ENCODE measurements around the gene GRAMD2A.
A peak's percentile ranks its signal among the peaks of the same experiment; 100 is the strongest.
"Not testable (repeated sequence)": the region's sequence is repeated elsewhere in the genome, so short reads cannot be mapped to it uniquely, and the experiment has no call there.

Gene GRAMD2A

DNA sequence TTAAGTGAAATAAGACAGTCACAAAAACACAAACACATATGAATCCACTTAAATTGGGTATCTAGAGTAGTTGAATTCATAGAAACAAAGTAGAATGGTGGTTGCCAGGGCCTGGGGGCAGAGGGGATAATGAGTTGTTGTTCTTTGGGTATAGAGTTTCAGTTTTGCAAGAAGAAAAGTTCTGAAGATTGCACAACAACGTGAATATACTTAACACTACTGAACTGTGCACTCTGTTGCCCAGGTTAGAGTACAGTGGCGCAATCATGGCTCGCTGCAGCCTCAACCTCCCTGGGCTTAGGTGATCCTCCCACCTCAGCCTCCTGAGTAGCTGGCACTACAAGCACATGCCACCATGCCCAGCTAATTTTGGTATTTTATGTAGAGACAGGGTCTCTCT, 14.9 kb downstream of the GRAMD2A start:
- DNase-seq = no peak

GRCh38 chr15:72182244-72182643, 15.3 kb downstream of the GRAMD2A start:
- no peak for DNase-seq

DNA sequence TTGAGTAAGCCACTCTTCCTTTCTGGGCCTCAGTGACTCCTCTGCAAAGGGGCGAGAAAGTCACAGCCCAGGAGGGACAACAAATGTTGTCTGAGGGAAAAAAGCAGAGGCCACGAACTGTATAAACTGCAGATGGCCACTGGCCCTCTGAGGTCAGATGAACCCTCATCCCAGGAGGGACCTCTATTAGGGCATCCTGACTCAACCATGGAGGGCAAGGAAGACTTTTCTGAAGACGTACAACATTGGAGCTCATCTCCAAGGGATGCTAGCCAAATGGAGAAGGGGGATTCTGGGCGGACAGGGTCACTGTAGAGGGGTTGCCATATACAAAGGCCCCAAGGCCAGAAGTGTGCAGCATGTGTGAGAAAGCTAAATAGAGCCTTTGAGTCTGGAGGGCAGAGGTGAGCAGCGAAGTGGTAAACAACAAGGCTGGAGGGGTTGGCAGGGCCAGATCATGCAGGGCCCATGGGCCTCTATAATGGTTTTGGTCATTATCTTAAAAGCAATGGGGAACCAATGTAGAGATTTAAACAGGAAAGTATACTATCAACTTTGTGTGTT, 16.7 kb downstream of the GRAMD2A start:
- no peak for DNase-seq

DNA sequence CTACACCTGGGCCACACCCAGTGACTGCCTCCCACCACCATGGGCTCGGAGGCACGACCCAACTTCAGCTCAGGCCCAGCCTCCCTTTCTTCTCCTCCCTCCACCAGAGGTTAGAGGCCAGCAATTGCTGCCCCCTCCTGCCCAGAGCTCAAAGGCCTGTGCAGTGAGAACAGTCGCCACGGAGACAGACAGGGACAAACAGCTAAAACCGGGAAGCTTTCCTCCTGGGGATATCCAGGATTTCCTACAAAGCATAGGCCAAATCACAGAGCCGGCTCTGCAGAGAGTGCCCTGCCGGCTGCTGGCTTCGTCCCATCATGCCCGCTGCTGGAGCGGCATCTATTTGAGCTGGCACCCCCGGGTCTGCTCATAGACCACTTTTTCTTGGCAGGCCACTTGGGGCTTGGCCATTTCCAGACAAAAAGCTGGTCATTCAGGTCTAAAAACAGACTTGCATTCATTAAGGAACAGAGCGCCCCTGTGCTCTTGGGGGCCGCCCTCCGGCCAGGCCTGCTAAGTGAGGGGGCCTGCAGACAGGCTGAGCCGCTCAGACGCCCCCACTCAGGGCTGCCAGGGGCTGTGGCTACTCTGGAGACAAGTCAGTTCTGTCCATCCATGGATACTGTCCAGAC, 17.5 kb downstream of the GRAMD2A start:
- no peak for DNase-seq

GRCh38 chr15:72178976-72179585, 18.5 kb downstream of the GRAMD2A start:
- DNase-seq = no peak

DNA sequence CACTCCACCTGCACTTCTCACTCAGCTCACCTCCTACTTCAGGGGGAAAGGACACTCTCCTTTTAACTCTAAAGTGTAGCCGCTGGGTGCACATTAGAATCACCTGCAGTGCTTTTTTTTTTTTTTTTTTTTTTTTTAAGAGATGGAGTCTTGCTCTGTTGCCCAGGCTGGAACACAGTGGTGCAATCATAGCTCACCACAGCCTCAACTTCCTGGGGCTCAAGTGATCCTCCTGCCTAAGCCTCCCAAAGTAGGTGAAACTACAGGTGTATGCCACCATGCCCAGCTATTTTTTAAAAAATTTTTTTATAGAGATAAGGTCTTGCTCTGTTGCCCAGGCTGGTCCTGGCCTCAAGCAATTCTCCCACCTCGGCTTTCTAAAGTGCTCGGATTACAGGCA, 20.8 kb downstream of the GRAMD2A start:
- DNase-seq = no peak

GRCh38 chr15:72176159-72176558, 21.4 kb downstream of the GRAMD2A start:
- DNase-seq = no peak

DNA sequence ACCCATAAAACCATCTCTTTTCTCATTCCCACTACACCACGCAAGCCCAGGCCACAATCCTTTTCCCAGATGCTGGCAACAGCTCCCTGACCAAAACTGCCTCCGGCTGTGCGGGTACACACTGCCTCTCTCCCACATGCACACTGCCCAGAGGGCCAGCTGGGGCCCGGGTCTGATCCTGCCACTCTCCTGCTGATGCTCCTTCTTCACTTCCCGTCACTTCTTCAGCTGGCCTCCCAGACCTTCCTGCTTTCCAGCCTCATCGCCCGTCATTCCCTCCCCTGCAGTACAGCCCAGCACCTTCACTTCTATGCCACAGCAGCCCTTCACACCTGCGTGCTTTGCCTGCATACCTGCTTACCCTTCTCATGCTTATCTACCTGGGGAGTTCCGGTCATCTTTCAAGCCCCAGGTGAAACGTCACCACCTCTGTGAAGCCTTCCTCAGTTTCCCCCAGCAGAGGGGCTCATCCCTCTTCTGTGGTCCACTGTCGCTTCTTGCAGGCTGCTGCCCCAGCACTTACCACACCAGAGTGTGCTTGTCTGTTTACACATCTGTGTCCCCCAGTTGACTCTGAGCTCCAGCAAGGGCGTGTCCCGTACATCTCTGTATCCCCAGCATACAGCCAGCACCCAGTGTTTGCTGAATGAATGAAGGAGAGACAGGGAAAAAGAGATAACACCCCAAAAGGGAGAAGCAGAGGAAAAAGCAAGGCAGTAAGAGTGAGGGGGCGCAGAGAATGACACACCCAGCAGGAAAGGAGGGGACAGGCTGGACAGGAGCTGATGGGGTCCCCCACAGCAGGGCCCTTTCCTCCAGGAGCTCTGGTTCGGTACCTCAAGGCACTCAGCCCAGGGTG, 22.2 kb downstream of the GRAMD2A start:
- no peak for DNase-seq

DNA sequence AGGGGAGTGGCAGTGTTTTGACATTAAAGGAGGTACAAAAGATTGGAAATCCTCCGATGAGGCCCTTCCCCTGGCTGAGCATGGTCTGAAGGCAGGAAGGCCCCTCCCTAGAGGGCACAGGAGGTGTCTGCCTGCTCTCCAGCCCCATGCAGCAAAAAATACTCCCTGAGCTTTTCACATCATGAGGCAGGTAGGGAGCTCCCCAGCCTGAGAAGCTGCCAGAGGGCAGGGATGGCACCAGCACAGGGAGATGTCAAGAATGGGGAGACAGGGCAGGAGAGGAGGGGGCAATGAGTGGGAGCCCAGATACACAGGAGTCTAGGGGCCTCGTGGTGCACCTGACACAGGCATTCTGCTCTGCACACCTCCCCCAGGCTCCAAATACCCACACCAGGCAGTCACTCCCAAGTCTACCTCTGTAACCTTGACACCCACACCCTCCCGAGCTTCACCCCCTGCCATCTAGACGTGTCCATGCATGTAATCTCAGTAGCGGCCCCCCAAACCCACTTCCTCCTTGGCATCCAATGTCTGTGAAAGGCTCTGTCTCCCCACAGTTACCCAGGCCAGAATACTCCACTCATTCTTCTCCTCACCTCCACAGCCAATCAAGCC, 22.9 kb downstream of the GRAMD2A start:
- no peak for DNase-seq

DNA sequence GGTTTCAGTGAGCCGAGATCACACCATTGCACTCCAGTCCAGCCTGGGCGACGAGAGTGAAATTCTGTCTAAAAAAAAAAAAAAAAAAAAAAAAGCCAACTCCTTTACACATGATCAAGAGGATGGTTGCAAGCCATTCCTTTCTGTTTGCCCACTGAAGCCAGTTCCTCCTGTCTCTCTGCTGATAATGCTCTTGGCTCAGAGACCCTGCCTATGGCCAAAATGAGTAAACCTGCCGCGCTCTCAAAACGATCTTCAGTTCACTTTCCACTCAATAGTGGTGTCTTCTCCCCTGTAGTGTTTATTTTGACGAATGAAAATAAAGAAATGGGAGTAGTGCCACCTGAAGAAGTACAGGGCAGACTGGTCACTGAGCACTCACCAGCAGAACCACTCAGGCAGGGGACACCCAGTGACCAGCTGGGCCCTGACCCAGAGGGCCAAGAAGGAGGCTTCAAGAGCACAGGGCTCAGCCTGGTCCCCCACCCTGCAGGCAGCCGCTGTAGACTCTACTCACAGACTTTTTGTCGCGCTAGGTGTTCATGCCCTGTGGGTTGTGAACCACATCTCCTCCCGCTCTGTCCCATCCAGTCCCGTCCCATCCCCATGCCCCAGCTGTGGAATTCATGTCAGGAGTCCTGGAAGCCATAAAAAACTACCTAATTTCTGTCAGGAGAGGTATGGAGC, 23.6 kb downstream of the GRAMD2A start:
- DNase-seq = no peak

DNA sequence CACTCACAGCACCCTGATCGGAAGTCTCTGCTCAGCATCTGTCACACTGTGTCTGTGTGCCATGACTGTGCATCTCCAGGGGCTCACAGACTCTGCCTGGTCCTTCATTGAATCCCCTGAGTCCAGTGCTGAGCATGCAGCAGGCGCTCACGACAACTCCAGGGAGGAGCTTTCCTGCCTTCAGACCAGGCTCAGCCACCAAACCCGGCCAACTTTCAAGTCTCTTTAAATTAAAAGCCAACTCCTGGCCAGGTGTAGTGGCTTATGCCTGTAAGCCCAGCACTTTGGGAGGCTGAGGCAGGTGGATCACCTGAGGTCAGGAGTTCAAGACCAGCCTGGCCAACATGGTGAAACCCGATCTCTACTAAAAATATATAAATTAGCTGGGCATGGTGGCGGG, 24.2 kb downstream of the GRAMD2A start:
- no peak for DNase-seq

DNA sequence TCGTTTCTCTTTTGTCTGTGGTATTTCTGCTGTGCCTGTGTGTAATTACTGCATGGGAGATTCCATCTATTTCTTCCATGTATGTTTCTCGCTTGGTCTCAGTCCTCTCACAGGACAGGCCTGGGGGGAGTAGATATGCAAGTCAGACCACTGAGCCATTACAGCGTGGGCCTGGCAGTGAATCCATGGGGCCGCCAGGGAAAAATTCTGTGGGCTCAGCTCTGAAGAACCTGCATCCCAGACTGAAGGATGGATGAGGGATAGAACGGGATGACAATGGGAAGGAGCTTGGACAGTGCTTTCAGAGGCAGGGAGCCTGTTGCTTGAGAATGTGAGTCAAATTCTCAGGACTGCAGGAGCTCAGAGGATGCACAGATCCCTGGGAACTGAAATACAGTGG, 24.8 kb downstream of the GRAMD2A start:
- DNase-seq = no peak

DNA sequence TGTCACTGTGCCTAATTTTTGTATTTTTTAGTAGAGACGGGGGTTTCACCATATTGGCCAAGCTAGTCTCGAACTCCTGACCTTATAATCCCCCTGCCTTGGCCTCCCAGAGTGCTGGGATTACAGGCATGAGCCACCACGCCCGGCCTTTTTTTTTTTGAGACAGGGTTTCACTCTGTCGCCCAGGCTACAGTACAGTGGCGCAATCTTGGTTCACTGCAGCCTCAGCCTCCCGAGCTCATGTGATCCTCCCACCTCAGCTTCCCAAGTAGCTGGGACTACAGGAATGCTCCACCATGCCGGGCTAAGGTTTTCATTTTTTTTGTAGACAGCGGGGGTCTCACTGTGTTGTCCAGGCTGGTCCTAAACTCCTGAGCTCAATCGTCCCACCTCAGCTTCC, 25.6 kb downstream of the GRAMD2A start:
- DNase-seq = not testable (repeated sequence)

DNA sequence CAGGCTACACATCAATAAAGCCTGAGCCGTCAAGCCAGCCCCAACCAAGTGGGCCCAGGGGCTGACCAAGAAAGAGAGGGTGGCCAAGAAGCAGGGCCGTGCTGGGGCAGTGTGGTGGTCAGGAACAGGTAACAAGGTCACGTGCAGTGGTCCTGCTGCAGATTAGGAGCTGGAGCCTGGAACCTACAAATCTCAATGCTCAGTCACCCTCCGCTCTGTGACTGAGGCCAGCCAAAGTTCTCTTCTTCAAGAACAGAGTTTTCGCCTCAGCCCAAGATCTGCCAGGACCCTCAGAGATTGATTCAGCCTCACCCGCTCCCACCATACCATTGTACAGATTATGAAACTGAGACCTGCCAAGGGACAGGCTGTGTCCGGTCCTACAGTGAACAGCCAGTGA, 26.9 kb downstream of the GRAMD2A start:
- DNase-seq = no peak

- DNase-seq = no peak
These were observed 27.5 kb downstream of the GRAMD2A start for GRCh38 chr15:72169921-72170611.

DNA sequence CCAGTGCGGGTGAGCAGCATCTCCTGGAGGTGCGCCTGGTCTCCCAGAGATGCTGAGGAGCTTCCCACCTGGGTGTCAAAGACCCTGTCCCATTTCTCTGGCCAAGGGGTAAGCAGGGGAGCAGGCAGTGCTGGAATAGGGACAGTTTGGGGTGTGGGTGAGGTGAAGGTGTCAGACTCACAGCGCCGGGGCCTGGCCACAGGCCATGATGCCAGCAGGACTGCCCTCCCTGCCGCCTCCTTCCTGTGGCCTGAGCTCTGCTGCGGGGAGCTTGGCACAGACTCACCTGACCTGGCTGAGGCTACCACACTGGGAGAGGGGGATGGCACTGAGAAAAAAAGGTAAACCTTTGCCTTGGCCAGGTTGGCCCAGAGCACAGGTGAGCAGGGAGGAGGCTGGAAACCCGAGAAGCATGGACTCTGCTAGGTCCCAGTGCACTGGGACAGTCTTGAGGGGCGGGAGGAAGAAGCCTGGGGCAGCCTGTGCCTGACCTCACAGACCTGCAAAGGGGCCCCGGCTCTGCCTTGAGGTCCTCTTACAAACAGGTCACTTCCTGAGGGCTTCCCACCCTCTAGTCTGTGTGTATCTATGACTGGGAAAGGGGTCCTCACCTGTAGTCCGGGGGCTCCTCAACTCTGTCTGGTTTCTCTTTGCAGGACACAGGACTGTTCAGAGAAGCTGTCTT, 28.2 kb downstream of the GRAMD2A start:
- no peak for DNase-seq

DNA sequence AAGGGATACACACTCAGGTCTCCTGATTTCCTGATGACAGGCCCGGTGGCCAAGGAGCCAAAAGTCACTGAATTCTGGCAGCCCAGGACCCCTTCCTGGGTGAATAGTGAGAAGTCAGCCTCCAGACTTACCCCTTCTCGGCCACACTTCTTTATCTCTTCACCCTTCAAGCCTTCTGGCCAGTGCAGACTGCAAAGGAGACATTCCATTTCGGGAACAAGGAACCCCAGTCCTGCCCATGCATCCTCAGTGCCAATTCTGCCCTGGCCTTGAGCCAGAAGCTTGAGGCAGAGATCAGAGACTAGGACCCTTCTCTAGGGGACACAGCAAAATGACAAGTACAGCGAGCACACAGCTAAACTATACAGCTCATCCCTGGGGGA, 28.8 kb downstream of the GRAMD2A start:
- no peak for DNase-seq

GRCh38 chr15:72168131-72168807, 29.3 kb downstream of the GRAMD2A start:
- peak; percentile 54 for DNase-seq

DNA sequence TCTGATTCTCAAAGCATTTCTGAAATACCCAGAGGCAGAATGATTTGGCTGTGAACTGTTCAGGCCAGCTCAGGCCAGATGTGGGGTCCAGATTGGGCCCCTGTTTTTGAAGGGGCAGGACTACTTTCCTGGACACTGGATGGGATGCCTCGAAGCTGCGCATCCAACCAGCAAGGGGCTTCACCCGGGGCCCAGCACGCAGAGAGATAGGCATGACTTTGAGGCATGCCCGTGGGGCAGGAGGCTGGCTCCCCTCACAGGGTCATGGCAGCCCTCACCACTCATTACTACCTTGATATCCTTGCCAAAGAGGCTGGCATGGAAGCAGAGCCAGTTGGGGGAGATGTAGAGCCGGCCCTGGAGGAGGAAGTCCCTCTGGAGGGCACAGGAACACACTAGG, 30.1 kb downstream of the GRAMD2A start:
- no peak for DNase-seq

- DNase-seq = no peak
These were observed 30.7 kb downstream of the GRAMD2A start for GRCh38 chr15:72166716-72167417.
